ENCODE measurements around the gene POU2F3. TPM values are rescaled to one million over a fixed set of nuclear protein-coding genes. Genes with fewer than 3 reads are reported as not detected.

The POU2F3 gene
- total RNA-seq, 1 experiment from 2014 or later = not detected

DNA sequence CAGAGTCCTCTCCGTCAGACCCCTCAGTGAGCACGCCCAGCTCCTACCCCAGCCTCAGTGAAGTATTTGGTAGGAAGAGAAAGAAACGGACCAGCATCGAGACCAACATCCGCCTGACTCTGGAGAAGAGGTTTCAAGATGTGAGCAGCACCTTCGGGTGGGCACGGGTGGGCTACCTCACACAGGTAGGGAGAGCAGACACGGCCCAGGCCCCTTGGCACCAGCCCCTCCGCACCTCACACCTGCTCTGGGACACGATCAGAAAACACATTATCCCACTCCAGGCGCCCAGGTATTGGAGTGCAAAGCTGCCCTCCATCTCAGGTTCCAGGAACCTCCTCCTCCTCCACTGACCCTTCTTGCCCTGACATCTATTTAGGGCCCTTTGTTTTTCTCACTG lies 67.5 kb downstream of the POU2F3 start:
- DNase-seq = no peak
- no peaks in the 10 kb centered on the region for H3K4me1 ChIP-seq
- H3K9me3 ChIP-seq = no peaks in the 10 kb centered on the region
- H3K4me1 Mint-ChIP-seq (ENCODE audit: low read depth, unreplicated experiment) = peaks cover under 1% of the 10 kb centered on the region
- no peak overlapping the region for H3K4me3 Mint-ChIP-seq (ENCODE audit: unreplicated experiment)
- H3K36me3 Mint-ChIP-seq (ENCODE audit: insufficient read depth, unreplicated experiment) = no peaks in the 10 kb centered on the region
- no peaks in the 10 kb centered on the region for H3K36me3 ChIP-seq (ENCODE audit: control insufficient read depth, insufficient read depth, low read length)
- ChIA-PET CTCF (interaction anchor here (12.0 kb wide), 1 partner anchor 73 kb away, joined by 246 read pairs; the partner anchor contains the start of gene POU2F3), POLR2A (no interaction called here)
- no peaks in the 10 kb centered on the region for H3K27me3 Mint-ChIP-seq (ENCODE audit: insufficient read depth, unreplicated experiment)
- H3K9me3 Mint-ChIP-seq (ENCODE audit: unreplicated experiment) = no peaks in the 10 kb centered on the region
- BruUV-seq (replicated peaks) = no TSS peak
- TF ChIP-seq CTCF (IDR thresholded peaks at IDR 0.05; ENCODE audit: insufficient read depth in 1 of 2, low read depth in 1 of 2, low read length in 1 of 2, severe bottlenecking in 1 of 2, unreplicated experiment in 1 of 2) = no peak
- intact Hi-C loops (cut with micrococcal nuclease; ENCODE audit: unreplicated experiment) = no loop called here
- no peak overlapping the region for H3K4me3 ChIP-seq (ENCODE audit: low read depth, low read length)
- no peak overlapping the region for H3K27ac Mint-ChIP-seq (ENCODE audit: unreplicated experiment)
- no peaks in the 10 kb centered on the region for H3K27me3 ChIP-seq (replicated peaks; ENCODE audit: control insufficient read depth, insufficient read depth, low read length)

DNA sequence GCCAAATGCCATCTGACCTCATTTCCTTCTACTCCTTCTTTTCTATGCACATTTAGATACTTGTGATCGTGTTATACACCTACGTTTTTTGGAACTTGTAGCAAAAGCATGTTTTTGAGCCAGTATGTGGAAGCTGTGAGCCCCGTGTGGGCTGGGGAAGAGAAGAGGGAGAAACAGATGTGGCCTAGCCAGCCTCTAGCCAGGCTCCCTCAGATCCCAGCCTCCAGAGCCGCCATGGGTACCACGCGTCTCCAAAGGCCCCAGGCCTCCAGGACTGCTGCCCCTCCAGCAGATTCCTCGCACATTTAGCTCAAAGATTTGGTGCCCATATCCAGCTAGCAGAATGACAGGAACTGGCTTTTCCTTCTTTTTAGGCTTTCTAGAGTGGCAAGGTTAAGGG lies 68.1 kb downstream of the POU2F3 start:
- Mint-ChIP-seq H3K9me3 (ENCODE audit: unreplicated experiment) (no peaks in the 10 kb centered on the region), H3K27ac (ENCODE audit: unreplicated experiment) (no peak overlapping the region), H3K4me3 (ENCODE audit: unreplicated experiment) (no peak overlapping the region), H3K27me3 (ENCODE audit: insufficient read depth, unreplicated experiment) (no peaks in the 10 kb centered on the region), H3K36me3 (ENCODE audit: insufficient read depth, unreplicated experiment) (no peaks in the 10 kb centered on the region), H3K4me1 (ENCODE audit: low read depth, unreplicated experiment) (no peaks in the 10 kb centered on the region)
- no peaks in the 10 kb centered on the region for H3K4me1 ChIP-seq
- TF ChIP-seq CTCF (IDR thresholded peaks at IDR 0.05; ENCODE audit: insufficient read depth in 1 of 2, low read depth in 1 of 2, low read length in 1 of 2, severe bottlenecking in 1 of 2, unreplicated experiment in 1 of 2) = no peak
- no peaks in the 10 kb centered on the region for H3K9me3 ChIP-seq
- H3K27me3 ChIP-seq (replicated peaks; ENCODE audit: control insufficient read depth, insufficient read depth, low read length) = no peaks in the 10 kb centered on the region
- ChIA-PET CTCF (interaction anchor here (1.0 to 12.0 kb wide), 2 partner anchors 8 to 74 kb away, joined by 4 to 246 read pairs; partner anchors contain the start of gene POU2F3), POLR2A (no interaction called here)
- no peak for DNase-seq
- BruUV-seq (replicated peaks) = no TSS peak
- H3K36me3 ChIP-seq (ENCODE audit: control insufficient read depth, insufficient read depth, low read length) = no peaks in the 10 kb centered on the region
- intact Hi-C loops (cut with micrococcal nuclease; ENCODE audit: unreplicated experiment) = no loop called here
- H3K4me3 ChIP-seq (ENCODE audit: low read depth, low read length) = no peak overlapping the region

DNA sequence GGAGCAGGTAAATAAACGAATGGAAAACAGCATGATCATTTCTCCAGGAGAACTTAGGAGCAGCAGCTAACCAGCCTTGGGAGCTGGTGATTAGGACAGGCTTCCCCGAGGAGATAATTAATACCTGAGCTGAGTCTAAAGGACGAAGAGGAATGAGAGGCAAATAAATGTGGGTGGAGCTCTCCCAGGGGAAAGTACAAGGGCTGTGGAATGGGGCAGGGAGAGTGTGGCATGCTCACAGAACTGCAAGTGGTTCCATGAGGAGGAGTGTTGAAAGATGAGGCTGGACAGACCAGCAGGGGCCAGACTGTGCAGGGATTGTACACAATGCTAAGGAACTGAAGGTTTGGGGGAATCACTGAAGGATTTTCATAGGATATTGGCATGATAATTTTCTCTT lies 70.9 kb downstream of the POU2F3 start:
- H3K36me3 ChIP-seq (ENCODE audit: control insufficient read depth, insufficient read depth, low read length) = no peaks in the 10 kb centered on the region
- no peaks in the 10 kb centered on the region for H3K9me3 ChIP-seq
- no peak for DNase-seq
- Mint-ChIP-seq H3K27ac (ENCODE audit: unreplicated experiment) (no peak overlapping the region), H3K4me3 (ENCODE audit: unreplicated experiment) (no peak overlapping the region), H3K4me1 (ENCODE audit: low read depth, unreplicated experiment) (no peaks in the 10 kb centered on the region), H3K27me3 (ENCODE audit: insufficient read depth, unreplicated experiment) (no peaks in the 10 kb centered on the region), H3K36me3 (ENCODE audit: insufficient read depth, unreplicated experiment) (no peaks in the 10 kb centered on the region), H3K9me3 (ENCODE audit: unreplicated experiment) (no peaks in the 10 kb centered on the region)
- no TSS peak for BruUV-seq (replicated peaks)
- intact Hi-C loops (cut with micrococcal nuclease; ENCODE audit: unreplicated experiment) = no loop called here
- TF ChIP-seq CTCF (IDR thresholded peaks at IDR 0.05; ENCODE audit: insufficient read depth in 1 of 2, low read depth in 1 of 2, low read length in 1 of 2, severe bottlenecking in 1 of 2, unreplicated experiment in 1 of 2) = no peak
- H3K4me3 ChIP-seq (ENCODE audit: low read depth, low read length) = no peak overlapping the region
- H3K27me3 ChIP-seq (replicated peaks; ENCODE audit: control insufficient read depth, insufficient read depth, low read length) = no peaks in the 10 kb centered on the region
- ChIA-PET POLR2A (no interaction called here), CTCF (no interaction called here)
- peaks cover 5% of the 10 kb centered on the region for H3K4me1 ChIP-seq
